Esophagus squamous epithelium (tissue), 4 donors: Measurements from ENCODE around the gene C11orf58.

Experiments
- CTCF ChIP-seq, 6 experiments: fragments of 450-650 bp in 4 of 6; fragments of 200-600 bp in 2 of 6; sonication (generic) in 2 of 6; IDR thresholded peaks; one replicate each; pipeline ENCODE4 v1.5.1; 2016 to 2019; ENCODE audit warnings: antibody characterized with exemption in 6 of 6, mild to moderate bottlenecking in 4 of 6, moderate library complexity in 4 of 6
- POLR2A ChIP-seq, 4 donors: fragments of 450-650 bp; IDR thresholded peaks; one replicate each; pipeline ENCODE4 v1.6.1; 2017; ENCODE audit warnings: antibody characterized with exemption in 4 of 4, mild to moderate bottlenecking in 4 of 4, moderate library complexity in 3 of 4

DNA sequence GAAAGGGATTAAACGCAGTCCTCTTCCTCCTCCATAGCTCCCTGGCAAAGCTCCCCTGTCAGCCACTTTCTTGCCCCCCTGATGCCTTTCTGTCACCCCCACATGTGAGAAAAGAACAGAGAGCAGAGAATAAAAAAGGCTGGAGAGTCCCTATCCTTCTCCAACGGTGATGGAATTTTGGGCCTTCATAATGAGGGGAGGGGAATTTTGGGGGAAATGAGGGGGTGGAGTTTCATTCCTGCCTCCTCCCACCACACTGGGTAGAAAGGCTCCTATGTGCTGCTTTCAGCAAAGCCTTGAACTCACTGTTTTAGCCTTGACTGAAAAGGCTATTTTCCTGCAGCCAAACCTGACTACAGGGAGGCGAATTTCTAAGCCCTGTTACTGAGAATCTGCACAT is 59.3 kb downstream of the C11orf58 start:
- TF ChIP-seq POLR2A (IDR thresholded peaks at IDR 0.05) (no peak), CTCF (IDR thresholded peaks at IDR 0.05) (no peak)
